ENCODE data around the gene TLE7.

TLE7 gene

GRCh38 chr16:71384073-71384724, 57.7 kb downstream of the TLE7 start:
- ChIA-PET POLR2A (no interaction called here), CTCF (interaction anchor here (0.6 kb wide), 2 partner anchors 10 to 26 kb away, joined by 3 to 5 read pairs; no protein-coding TSS in a partner anchor)
- Histone ChIP-seq H3K27ac (ENCODE audit: extremely low read depth, low read depth, low read length) (no peak overlapping the region), H3K9me3 (ENCODE audit: control insufficient read depth, insufficient read depth, low read depth, low read length) (no peaks in the 10 kb centered on the region), H3K4me1 (ENCODE audit: control insufficient read depth, insufficient read depth, low read length) (no peaks in the 10 kb centered on the region), H3K4me3 (ENCODE audit: low read depth, low read length) (no peak overlapping the region), H3K36me3 (ENCODE audit: control insufficient read depth in 2 of 2, insufficient read depth in 1 of 2, low read length in 2 of 2) (no peaks in the 10 kb centered on the region)
- TF ChIP-seq ZNF266 (tag by site-specific recombination; IDR thresholded peaks at IDR 0.05; ENCODE audit: low read depth) (no peak), ZNF76 (tag by site-specific recombination; IDR thresholded peaks at IDR 0.05; ENCODE audit: borderline replicate concordance, low read depth) (no peak), GLIS1 (tag by site-specific recombination; IDR thresholded peaks at IDR 0.05) (no peak), PRDM2 (tag by site-specific recombination; IDR thresholded peaks at IDR 0.05; ENCODE audit: borderline replicate concordance) (no peak), ZNF549 (tag by site-specific recombination; IDR thresholded peaks at IDR 0.05) (no peak), ZNF16 (tag by site-specific recombination; IDR thresholded peaks at IDR 0.05; ENCODE audit: low read depth) (no peak), ZNF664 (tag by site-specific recombination; IDR thresholded peaks at IDR 0.05) (no peak), ZNF785 (tag by site-specific recombination; IDR thresholded peaks at IDR 0.05) (0 out of 2 replicates have a peak, but pooled peaks have one; percentile 20), ZBTB44 (tag by site-specific recombination; IDR thresholded peaks at IDR 0.05) (no peak), ZNF610 (tag by site-specific recombination; IDR thresholded peaks at IDR 0.05; ENCODE audit: borderline replicate concordance) (no peak), SP3 (tag by site-specific recombination; IDR thresholded peaks at IDR 0.05) (no peak), KLF10 (tag by site-specific recombination; IDR thresholded peaks at IDR 0.05) (no peak), ZNF626 (tag by site-specific recombination; IDR thresholded peaks at IDR 0.05) (no peak), ZSCAN5A (tag by site-specific recombination; IDR thresholded peaks at IDR 0.05) (no peak), ZNF521 (tag by site-specific recombination; IDR thresholded peaks at IDR 0.05) (no peak), ZSCAN23 (tag by site-specific recombination; IDR thresholded peaks at IDR 0.05) (no peak), ZNF274 (IDR thresholded peaks at IDR 0.05; ENCODE audit: low read length) (no peak), ZNF274 (tag by site-specific recombination; IDR thresholded peaks at IDR 0.05; ENCODE audit: borderline replicate concordance) (0 out of 2 replicates have a peak, but pooled peaks have one; percentile 26), ZNF791 (tag by site-specific recombination; IDR thresholded peaks at IDR 0.05) (no peak), ZNF600 (tag by site-specific recombination; IDR thresholded peaks at IDR 0.05) (no peak), KLF1 (tag by site-specific recombination; IDR thresholded peaks at IDR 0.05) (no peak), EGR2 (tag by site-specific recombination; IDR thresholded peaks at IDR 0.05; ENCODE audit: low read depth) (0 out of 2 replicates have a peak, but pooled peaks have one; percentile 6), PRDM10 (tag by site-specific recombination; IDR thresholded peaks at IDR 0.05) (no peak), ZNF621 (tag by site-specific recombination; IDR thresholded peaks at IDR 0.05) (no peak), ZBTB21 (tag by site-specific recombination; IDR thresholded peaks at IDR 0.05) (no peak), ZNF623 (tag by site-specific recombination; IDR thresholded peaks at IDR 0.05) (no peak), ZNF416 (tag by site-specific recombination; IDR thresholded peaks at IDR 0.05) (no peak)

Data from HEK293 (cell line).